HepG2 (cell line): ENCODE results near the gene PLPP3.

Experiments
- ARID3A ChIP-seq: IDR thresholded peaks from 2 replicates; pipeline ENCODE4 v1.6.1; 2012; ENCODE audit warnings: low read depth, low read length, improper control_type of control experiment
- ESRRA ChIP-seq: sonication (generic); formaldehyde crosslinking; IDR thresholded peaks from 2 replicates; pipeline ENCODE4 v1.5.1; 2020; ENCODE audit warnings: mild to moderate bottlenecking, low read depth, missing genetic modification reagents
- FOSL2 ChIP-seq: sonication (generic); formaldehyde crosslinking; IDR thresholded peaks from 2 replicates; pipeline ENCODE4 v1.4.0; 2020; ENCODE audit warnings: missing genetic modification reagents
- IRF9 ChIP-seq: sonication (generic); formaldehyde crosslinking; IDR thresholded peaks from 2 replicates; pipeline ENCODE4 v1.8.0; 2022; ENCODE audit warnings: missing genetic modification reagents, mild to moderate bottlenecking, borderline replicate concordance
- NRL ChIP-seq: sonication (generic); formaldehyde crosslinking; IDR thresholded peaks from 2 replicates; pipeline ENCODE4 v1.5.0; 2020; ENCODE audit warnings: missing genetic modification reagents, mild to moderate bottlenecking, moderate library complexity, borderline replicate concordance
- TGIF2 ChIP-seq: IDR thresholded peaks from 2 replicates; pipeline ENCODE4 v1.6.1; 2016; ENCODE audit warnings: control low read depth, missing compliant biosample characterization

- no peak for TF ChIP-seq ARID3A
- TF ChIP-seq NRL: no peak
- TF ChIP-seq ESRRA: no peak
- no peak for TF ChIP-seq FOSL2 (CRISPR knock-in tag)
- TF ChIP-seq TGIF2 (CRISPR knock-in tag): no peak
- no peak for TF ChIP-seq IRF9 (CRISPR knock-in tag)
These were observed 109.6 kb downstream of the PLPP3 start for GRCh38 chr1:56469640-56470371.
